OCI-LY3 (cell line): Measurements from ENCODE around the gene GRIA2.

Source experiments
- CTCF ChIP-seq: fragments of 200-600, 300-600 bp; sonication (generic); IDR thresholded peaks from 2 replicates; pipeline ENCODE4 v1.5.1; 2014; ENCODE audit warnings: antibody characterized with exemption, low read length, low read depth
- EZH2phosphoT487 ChIP-seq: fragments of 200-600 bp; shearing (Covaris generic); IDR thresholded peaks from 2 replicates; pipeline ENCODE4 v1.6.1; 2018; ENCODE audit warnings: antibody characterized with exemption, mixed run types, low read depth

DNA sequence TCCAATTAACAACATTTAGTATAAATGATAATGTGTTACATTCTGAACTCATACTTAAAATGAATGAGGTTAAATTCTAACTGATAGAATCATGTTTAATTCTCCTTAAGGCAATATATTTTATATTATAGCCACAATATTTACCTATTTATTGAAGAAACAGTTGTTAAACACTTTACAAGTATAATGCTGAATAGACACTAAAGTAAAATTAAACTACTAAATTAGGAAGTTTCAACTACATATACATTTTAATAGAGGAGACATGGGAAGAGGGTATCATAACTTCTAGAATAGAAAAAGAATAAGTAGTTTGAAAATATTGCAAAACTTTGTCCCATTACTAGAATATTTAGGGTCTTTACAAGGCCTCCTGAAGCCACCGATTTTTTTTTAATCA is 36.2 kb upstream of the GRIA2 start:
- TF ChIP-seq CTCF (no peak), EZH2phosphoT487 (no peak)
